ENCODE measurements around the gene ARF3. TPM values are rescaled to one million over a fixed set of nuclear protein-coding genes. Genes with fewer than 3 reads are reported as not detected.

Gene ARF3
- total and polyA plus RNA-seq, 2 of the 13 experiments (the other 11 are each of a cell fraction or from before 2014, with no cell fraction given) = 53.8 to 57.9 TPM

DNA sequence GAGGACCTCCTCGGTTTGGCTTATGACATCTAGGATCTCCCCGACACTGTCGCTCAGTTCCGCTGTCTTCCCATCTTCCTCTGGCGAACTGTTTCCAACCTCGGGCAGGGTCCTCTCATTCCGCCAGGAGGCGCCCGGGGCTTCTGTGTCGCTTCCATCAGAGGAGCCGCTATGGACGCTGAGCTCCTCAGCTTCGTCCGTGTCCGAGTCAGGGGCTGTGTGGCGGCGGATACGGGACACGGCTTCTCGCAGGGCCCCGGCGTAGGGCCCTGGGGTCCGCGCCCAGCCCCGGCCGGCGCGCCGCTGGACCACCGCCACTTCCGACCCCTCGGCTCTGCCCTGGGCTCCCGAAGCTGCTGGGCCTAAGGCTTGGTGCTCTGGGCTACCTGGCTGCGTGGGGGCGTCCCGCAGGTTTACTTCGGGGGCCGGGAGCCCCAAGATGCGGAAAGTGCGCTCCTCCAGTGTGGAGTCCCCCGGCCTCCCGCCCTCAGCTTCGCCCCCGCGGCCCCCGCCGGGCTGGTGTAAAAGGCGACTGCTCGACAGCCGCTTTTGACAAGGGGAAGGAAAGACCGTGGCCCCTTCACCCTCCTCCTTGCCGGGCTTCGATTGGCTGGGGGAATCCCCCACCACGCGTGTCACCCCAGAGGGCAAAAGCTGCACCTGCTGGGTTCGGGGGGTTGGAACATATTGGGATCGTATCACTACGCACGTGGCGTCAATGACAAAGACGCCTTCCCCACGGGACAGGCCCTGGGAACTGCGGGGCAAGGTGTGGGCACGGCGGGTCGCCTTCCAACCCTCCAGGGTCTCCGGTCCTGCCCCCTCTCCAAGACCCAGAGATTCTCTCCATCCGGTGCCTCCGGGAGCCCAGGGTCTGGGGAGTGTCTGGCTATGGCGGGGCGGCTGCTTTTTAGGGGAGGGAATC is 39.8 kb upstream of the ARF3 start (continued):
- TF ChIP-seq, protein P1, sequence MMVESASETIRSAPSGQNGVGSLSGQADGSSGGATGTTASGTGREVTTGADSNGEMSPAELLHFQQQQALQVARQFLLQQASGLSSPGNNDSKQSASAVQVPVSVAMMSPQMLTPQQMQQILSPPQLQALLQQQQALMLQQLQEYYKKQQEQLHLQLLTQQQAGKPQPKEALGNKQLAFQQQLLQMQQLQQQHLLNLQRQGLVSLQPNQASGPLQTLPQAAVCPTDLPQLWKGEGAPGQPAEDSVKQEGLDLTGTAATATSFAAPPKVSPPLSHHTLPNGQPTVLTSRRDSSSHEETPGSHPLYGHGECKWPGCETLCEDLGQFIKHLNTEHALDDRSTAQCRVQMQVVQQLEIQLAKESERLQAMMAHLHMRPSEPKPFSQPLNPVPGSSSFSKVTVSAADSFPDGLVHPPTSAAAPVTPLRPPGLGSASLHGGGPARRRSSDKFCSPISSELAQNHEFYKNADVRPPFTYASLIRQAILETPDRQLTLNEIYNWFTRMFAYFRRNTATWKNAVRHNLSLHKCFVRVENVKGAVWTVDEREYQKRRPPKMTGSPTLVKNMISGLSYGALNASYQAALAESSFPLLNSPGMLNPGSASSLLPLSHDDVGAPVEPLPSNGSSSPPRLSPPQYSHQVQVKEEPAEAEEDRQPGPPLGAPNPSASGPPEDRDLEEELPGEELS (CRISPR knock-in tag; IDR thresholded peaks at IDR 0.05) = 0 out of 2 replicates have a peak, but pooled peaks have one; percentile 13
- TF ChIP-seq ZNF296 (CRISPR knock-in tag; conservative IDR thresholded peaks at IDR 0.05) (0 out of 2 replicates have a peak, but pooled peaks have one; percentile 18), GABPB1 (CRISPR knock-in tag; IDR thresholded peaks at IDR 0.05) (peak; percentile 51; the same call in 1 of the 2 replicates), FOXC1 (CRISPR knock-in tag; IDR thresholded peaks at IDR 0.05; ENCODE audit: borderline replicate concordance) (no peak; the same call in 1 of the 2 replicates), GATAD1 (CRISPR knock-in tag; IDR thresholded peaks at IDR 0.05) (peak; percentile 41; the same call in 1 of the 2 replicates), KAT8 (CRISPR knock-in tag; IDR thresholded peaks at IDR 0.05) (0 out of 2 replicates have a peak, but pooled peaks have one; percentile 31), XRCC5 (optimal IDR thresholded peaks at IDR 0.05; ENCODE audit: low read length) (peak; percentile 93), ZSCAN9 (CRISPR knock-in tag; IDR thresholded peaks at IDR 0.05; ENCODE audit: borderline replicate concordance) (0 out of 2 replicates have a peak, but pooled peaks have one; percentile 37), MED1 (CRISPR knock-in tag; IDR thresholded peaks at IDR 0.05) (peak; percentile 36; the same call in 1 of the 2 replicates), MTF2 (CRISPR knock-in tag; IDR thresholded peaks at IDR 0.05; ENCODE audit: borderline replicate concordance) (peak; percentile 88), ZBTB38 (CRISPR knock-in tag; IDR thresholded peaks at IDR 0.05) (0 out of 2 replicates have a peak, but pooled peaks have one; percentile 22)
- TF ChIP-seq, protein P2, sequence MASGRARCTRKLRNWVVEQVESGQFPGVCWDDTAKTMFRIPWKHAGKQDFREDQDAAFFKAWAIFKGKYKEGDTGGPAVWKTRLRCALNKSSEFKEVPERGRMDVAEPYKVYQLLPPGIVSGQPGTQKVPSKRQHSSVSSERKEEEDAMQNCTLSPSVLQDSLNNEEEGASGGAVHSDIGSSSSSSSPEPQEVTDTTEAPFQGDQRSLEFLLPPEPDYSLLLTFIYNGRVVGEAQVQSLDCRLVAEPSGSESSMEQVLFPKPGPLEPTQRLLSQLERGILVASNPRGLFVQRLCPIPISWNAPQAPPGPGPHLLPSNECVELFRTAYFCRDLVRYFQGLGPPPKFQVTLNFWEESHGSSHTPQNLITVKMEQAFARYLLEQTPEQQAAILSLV (CRISPR knock-in tag; IDR thresholded peaks at IDR 0.05; ENCODE audit: borderline replicate concordance) = no peak
- TF ChIP-seq, protein P3, sequence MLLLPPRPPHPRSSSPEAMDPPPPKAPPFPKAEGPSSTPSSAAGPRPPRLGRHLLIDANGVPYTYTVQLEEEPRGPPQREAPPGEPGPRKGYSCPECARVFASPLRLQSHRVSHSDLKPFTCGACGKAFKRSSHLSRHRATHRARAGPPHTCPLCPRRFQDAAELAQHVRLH (CRISPR knock-in tag; IDR thresholded peaks at IDR 0.05; ENCODE audit: borderline replicate concordance, low read depth) = 0 out of 2 replicates have a peak, but pooled peaks have one; percentile 46
- TF ChIP-seq, protein P4, sequence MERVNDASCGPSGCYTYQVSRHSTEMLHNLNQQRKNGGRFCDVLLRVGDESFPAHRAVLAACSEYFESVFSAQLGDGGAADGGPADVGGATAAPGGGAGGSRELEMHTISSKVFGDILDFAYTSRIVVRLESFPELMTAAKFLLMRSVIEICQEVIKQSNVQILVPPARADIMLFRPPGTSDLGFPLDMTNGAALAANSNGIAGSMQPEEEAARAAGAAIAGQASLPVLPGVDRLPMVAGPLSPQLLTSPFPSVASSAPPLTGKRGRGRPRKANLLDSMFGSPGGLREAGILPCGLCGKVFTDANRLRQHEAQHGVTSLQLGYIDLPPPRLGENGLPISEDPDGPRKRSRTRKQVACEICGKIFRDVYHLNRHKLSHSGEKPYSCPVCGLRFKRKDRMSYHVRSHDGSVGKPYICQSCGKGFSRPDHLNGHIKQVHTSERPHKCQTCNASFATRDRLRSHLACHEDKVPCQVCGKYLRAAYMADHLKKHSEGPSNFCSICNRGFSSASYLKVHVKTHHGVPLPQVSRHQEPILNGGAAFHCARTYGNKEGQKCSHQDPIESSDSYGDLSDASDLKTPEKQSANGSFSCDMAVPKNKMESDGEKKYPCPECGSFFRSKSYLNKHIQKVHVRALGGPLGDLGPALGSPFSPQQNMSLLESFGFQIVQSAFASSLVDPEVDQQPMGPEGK (CRISPR knock-in tag; IDR thresholded peaks at IDR 0.05) = peak; percentile 33; the same call in 1 of the 2 replicates
- TF ChIP-seq, protein P5, sequence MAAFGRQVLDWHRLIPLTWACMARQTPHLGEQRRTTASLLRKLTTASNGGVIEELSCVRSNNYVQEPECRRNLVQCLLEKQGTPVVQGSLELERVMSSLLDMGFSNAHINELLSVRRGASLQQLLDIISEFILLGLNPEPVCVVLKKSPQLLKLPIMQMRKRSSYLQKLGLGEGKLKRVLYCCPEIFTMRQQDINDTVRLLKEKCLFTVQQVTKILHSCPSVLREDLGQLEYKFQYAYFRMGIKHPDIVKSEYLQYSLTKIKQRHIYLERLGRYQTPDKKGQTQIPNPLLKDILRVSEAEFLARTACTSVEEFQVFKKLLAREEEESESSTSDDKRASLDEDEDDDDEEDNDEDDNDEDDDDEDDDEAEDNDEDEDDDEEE (CRISPR knock-in tag; IDR thresholded peaks at IDR 0.05) = 0 out of 2 replicates have a peak, but pooled peaks have one; percentile 11
- TF ChIP-seq, protein P6, sequence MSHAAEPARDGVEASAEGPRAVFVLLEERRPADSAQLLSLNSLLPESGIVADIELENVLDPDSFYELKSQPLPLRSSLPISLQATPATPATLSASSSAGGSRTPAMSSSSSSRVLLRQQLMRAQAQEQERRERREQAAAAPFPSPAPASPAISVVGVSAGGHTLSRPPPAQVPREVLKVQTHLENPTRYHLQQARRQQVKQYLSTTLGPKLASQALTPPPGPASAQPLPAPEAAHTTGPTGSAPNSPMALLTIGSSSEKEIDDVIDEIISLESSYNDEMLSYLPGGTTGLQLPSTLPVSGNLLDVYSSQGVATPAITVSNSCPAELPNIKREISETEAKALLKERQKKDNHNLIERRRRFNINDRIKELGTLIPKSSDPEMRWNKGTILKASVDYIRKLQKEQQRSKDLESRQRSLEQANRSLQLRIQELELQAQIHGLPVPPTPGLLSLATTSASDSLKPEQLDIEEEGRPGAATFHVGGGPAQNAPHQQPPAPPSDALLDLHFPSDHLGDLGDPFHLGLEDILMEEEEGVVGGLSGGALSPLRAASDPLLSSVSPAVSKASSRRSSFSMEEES (CRISPR knock-in tag; IDR thresholded peaks at IDR 0.05) = 0 out of 2 replicates have a peak, but pooled peaks have one; percentile 11
- TF ChIP-seq, protein P7, sequence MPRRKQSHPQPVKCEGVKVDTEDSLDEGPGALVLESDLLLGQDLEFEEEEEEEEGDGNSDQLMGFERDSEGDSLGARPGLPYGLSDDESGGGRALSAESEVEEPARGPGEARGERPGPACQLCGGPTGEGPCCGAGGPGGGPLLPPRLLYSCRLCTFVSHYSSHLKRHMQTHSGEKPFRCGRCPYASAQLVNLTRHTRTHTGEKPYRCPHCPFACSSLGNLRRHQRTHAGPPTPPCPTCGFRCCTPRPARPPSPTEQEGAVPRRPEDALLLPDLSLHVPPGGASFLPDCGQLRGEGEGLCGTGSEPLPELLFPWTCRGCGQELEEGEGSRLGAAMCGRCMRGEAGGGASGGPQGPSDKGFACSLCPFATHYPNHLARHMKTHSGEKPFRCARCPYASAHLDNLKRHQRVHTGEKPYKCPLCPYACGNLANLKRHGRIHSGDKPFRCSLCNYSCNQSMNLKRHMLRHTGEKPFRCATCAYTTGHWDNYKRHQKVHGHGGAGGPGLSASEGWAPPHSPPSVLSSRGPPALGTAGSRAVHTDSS (CRISPR knock-in tag; conservative IDR thresholded peaks at IDR 0.05) = no peak

Measured in HepG2 (cell line).